ENCODE results near the gene SOX3.

The SOX3 gene

DNA sequence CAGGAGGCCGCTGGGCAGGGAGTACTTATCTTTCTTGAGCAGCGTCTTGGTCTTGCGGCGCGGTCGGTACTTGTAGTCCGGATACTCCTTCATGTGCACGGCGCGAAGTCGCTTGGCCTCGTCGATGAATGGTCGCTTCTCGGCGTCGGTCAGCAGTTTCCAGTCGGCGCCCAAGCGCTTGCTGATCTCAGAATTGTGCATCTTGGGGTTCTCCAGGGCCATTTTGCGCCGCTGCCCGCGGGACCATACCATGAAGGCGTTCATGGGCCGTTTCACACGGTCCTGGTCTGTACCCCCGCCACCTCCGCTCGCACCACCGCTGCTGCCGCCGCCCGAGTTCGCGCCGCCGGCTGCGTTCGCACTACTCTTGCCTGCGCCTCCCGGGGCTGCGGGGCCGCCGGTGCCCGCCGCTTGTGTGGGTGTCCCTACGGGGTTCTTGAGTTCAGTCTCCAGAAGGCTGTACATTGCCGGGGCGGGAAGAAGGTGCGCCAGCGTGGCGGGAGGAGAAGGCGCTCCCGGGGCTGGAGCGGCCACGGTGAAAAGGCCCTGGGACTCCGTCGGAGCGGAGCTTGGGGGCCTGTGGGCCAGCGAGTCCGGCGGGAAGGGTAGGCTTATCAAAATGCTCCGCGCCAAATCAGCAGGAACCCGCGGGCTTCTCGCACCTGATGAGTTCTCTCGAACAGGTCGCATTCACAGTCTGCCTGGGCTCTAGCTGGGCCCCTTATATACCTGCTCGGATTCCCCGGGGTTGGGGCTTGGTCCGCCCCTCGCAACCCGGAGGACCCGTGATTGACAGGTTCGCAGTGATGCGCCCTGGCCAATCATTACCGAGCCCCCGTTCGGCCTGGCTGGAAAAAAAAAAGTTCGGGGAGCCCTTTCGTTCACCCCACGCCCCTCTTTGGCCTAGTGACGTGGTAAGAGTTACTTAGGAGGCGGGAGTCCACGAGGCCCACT, at the start of gene SOX3:
Gene SOX3 (minus strand): TSS at position 699 of the 954 bp plus-strand sequence. CDS start 9 bp downstream, at position 690.
- DNase-seq = no peak

DNA sequence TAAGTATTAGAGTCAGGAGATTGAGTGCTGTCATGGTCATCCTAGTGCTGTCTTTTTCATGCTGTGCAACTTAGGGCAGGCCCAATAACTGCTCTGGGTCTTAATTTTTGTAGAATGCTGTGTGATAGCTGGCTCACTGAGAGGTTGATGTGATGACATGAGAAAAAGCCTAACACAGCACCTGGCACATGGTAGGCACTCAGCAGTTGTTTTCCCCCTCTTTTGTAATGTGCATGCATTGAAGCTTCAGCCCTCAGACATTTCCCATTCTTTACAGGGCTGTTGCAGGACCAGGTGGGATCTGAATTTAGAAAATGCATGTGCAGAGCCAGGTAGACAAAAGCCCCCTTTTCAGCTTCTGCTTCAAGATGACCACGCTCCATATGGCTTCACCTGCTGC, 44.1 kb upstream of the SOX3 start:
- DNase-seq = no peak

DNA sequence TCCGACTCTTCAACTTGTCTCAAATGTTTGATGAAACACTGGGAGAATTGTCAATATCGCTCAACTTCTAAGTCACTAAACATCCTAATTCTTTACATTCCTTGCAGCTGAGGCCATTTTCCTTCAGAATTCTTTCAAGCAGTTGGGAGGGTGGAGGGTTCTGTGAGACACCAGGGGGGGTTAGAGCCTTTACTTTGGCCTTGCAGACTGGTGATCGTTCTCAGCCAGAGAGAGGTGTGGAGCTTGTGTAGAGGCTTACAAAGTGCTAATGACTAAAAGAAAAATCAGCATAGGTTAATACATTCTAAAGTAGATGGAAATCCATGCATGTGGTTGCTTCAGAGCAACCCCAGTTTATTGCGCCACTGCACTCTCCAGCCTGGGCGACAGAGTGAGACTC, 21.3 kb upstream of the SOX3 start:
- DNase-seq = no peak

GRCh38 chrX:140525448-140525847, 20.6 kb upstream of the SOX3 start:
- no peak for DNase-seq

GRCh38 chrX:140524556-140524955, 19.7 kb upstream of the SOX3 start:
- no peak for DNase-seq

DNA sequence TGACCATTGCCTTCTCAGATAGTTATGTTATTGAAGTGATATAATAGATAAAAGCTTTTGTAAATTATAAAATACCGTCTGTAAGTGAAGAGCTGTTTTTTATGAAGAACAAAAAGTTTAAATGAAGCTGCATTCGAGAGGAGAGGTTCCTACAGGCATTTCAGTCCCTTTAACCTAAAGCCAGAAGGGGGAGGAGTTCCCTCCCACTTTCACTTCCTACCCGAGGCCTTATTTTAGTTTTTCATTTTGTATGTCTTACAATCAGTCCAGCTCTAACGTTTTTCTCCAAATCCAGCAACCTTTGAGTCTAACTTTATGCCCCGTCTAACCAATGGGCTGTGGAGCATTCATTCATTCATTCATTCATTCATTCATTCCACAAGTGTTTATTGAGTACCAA, 16.5 kb upstream of the SOX3 start:
- no peak for DNase-seq

DNA sequence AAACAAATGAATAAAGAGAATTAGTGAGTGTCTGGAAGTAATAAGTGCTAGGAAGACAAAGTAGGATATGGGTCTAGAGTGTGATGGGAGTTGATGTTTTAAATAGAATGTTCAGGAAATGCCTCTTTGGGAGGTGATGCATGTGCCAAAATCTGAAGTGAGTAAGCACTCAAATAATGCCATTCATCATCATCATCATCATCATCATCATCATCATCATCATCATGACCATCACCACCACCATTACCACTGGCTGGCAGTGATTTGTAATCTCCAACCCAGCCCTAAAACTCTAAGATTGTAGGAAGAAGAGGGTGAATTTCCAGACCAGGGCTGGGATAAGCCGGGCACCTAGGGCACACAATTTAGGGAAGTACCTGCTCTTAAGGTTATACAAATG, 9.7 kb upstream of the SOX3 start:
- DNase-seq = no peak

DNA sequence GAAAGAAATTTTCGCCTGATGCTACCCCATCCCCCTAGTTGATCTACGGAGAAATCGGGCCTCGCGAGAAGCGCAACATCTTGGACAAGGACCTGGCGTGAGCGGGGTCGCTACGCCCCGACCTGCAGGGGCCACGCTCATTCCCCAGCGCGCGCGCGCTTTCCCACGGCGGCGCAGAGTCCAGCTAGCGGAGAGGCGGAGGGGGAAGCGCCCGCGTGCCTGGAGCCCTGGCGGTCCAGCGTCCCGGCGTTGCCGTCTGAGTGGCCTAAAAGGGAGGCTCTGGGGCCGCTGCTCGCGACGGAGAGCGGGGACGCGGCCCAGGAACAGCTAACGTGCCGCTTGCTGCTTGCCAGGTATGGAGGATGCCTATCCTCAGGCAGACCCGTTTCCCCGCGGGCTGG, 6.0 kb upstream of the SOX3 start:
- DNase-seq = no peak

GRCh38 chrX:140510306-140510676, 5.4 kb upstream of the SOX3 start:
- DNase-seq = no peak

GRCh38 chrX:140509468-140510305, 4.8 kb upstream of the SOX3 start:
- no peak for DNase-seq

GRCh38 chrX:140508958-140509357, 4.1 kb upstream of the SOX3 start:
- DNase-seq = no peak

- no peak for DNase-seq
Observed at GRCh38 chrX:140507982-140508305, 3.1 kb upstream of the SOX3 start.

GRCh38 chrX:140507223-140507981, 2.5 kb upstream of the SOX3 start:
- no peak for DNase-seq

DNA sequence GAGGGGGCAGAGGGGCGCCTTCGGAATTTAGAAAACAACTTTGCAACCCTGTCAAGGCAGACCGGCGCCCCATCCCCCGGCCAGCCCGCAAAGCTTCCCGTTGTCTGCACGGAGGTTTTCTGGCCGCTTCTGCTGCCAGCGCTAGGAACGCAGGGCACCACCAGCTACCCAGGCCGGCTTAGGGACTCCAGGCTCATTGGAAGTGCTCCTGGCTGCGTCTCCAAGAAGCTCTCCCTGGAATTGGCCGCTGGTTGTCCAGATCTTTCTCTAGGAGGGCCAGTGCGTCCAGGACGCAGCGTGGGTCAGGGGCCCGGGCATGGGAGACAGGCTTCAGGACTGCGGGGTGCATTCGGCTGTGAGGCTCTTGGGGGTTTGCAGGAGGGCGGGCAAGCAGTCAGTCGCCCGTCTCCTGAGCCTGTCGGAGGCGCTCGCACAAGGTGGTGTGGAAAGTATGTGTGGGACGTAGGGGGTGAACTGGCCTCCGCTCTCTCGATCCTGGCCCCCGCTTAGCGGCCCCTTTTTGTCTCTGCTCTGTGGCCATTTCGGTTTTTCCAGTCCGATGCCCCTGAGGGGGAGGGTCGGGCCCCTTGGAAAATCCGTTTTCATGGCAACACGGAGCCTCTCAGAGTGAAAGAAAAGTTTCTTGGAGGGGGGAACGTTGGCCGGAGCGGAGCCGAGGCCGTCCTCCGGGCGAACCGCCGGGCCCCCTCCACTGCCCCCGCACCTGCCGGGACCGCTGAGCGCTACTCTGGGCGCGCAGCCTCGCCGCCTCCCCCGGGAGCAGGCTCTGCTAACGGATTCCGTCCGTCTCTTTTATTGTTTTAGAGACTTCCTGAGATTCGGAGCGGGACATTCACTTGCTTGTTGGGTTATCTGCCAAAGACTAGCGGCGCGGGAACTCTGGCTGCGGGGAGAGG, 810 bp upstream of the SOX3 start:
- DNase-seq = no peak

GRCh38 chrX:140503714-140504351, 1.0 kb downstream of the SOX3 start:
- peak; percentile 3 for DNase-seq

DNA sequence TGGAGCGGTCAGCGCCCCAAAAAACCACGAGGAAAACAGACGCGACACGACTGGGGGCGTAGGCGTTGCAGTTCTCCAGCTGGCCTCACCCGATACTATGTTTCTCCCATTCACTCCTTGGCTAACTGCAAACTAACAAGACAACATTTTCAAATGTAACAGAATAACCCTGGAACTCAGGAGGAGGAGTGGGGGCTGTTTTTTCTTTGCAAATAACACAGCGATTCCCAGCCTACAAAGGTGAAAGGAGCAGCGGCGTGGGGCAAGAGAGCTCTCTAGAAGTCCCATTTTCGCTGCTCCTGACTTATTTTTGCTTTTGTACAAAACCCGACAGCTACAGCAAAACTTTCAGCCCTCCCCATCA, 1.6 kb downstream of the SOX3 start:
- DNase-seq = no peak

DNA sequence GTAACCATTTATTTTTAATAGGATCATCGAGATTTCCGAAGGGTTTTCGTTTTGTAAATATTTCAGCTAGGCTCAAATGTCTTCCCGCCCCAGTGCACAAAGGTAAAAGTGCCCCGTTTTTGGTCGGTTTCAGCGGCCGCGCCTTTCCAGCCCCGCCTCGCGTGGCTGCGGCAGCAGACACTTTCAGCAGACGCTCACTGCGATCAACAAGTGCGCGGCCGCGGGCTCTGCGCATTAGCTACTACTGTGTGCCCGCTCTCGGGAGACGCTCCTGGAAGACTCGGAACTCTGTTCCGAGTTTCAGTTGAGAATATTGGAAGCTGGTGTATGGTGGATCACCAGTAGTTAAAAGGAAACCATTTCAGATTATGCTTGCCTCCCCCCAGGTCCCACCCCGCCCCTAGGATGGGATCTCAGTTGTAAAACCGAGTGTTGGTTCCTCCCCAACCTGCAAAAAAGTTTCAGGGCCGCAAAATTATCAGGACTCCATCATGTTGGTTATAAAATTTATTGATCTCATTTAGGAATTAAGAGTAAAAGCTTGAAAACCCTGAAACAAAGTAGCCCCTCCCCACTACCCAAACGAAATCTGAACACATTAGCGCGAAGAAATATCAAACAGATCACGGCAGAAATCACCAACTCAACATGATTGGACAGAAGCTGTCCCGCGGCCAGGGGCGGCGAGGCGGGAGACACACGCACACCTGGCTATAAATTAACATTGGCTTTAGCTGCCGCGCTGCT, 2.2 kb downstream of the SOX3 start:
- no peak for DNase-seq

DNA sequence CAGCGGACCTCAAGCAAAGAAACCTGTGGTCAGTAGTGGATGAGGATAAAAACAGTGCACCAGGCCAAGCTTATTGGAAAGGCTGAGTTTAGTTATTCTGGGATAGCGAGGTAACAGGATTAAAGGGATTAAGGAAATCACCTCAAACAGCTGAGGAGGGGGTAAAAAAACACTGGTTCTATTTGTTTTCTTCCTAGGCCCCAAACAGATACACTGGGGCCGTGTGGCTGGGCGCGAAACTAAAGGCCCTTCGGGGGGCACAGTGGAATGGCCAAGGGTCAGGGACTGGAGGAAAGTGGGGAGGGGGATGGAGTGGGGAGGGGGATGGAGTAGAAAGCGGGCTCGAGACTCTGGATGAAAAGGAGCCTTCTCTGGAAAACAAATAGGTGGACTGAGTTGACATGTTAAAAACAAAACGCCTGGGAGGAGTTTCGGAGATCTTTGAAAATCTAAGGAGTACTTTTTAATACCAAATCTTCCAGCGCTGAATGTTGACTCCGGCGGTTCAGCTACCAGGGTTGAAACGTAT, 2.9 kb downstream of the SOX3 start:
- no peak for DNase-seq

DNA sequence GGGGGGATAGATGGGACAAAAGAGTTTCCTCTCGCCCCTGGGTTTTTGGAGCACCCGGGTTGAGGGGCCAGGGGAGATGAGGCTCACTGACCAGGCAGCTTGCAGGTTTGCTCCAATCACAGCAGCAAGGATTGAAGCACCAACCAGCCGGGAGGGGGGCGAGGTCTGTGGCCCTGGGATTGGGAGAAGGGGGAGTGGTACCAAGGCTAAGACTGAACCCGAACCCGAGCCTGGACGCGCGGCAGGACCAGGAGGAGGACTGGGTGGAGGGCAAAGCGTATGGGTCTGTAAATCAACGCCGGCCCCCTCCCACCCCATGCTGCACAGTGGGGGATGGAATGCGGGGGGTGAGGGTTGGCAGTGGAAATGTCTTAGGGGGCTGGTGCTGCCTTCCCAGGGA, 3.5 kb downstream of the SOX3 start:
- no peak for DNase-seq

GRCh38 chrX:140500441-140500840, 4.4 kb downstream of the SOX3 start:
- no peak for DNase-seq

DNA sequence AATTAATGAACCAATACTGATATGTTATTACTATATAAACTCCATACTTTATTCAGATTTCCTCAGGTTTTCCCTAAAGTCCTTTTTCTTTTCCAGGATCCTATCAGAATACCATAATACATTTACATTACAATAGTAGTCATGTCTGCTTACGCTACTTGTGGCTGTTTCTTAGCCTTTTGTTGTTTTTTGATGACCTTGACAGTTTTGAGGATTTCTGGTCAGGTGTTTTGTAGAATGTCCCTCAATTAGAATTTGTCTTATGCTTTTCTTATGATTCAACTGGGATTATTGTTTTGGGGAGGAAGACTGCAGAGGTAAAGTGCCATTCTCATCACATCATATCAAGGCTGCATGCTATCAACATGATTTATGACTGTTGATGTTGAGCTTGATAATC, 9.1 kb downstream of the SOX3 start:
- no peak for DNase-seq

All from suppressor macrophage treated with lipopolysaccharide for 4 hours (primary cell).